HG03565 (cell line): Measurements from ENCODE around the gene TDRKH.

Experiments
- ATAC-seq: cut with Tn5 transposase; IDR thresholded peaks from one replicate; pipeline ENCODE4 v1.9.1; 2021; ENCODE audit warnings: mild to moderate bottlenecking, moderate library complexity; ENCODE audit not compliant: unreplicated experiment

TDRKH gene

DNA sequence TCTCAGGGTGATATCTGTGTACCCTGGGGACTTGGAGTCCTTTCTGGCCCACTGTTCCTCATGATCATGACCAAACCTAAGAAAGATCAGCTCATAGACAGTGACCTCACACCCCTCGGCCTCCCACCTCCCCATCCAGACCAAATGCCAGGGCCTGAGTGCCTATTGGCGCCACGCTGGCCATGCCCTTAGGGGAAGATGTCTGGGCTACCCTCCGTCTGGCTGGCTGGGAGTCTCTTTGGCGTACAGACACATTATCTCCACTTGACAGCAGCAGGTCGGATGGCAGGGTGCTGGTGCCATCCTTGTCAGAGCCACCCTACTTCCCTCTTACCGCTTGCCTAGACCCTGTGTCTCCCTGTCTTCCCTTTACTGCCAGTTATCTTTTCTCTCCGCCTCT lies 32.9 kb upstream of the TDRKH start:
- ATAC-seq: no peak

DNA sequence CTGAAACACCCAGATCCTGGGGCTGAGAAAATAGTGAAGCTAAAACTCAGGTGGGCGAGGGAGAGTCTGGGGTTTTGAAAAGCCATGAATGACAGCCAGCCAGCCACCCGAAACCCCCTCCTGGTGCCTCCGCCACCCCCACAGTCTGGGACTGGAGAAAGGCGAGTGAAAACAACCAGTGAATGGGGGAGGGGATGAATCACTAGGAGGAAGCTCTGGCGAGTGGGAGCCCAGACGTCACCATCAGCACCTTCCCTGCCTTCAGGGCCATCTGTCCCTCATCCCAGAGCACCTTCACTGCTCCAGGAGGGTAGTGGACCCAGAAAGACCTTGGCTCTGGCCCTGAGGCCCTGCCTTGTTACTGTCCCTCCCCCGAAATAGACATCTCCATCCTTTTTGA lies 32.1 kb upstream of the TDRKH start:
- ATAC-seq: no peak

DNA sequence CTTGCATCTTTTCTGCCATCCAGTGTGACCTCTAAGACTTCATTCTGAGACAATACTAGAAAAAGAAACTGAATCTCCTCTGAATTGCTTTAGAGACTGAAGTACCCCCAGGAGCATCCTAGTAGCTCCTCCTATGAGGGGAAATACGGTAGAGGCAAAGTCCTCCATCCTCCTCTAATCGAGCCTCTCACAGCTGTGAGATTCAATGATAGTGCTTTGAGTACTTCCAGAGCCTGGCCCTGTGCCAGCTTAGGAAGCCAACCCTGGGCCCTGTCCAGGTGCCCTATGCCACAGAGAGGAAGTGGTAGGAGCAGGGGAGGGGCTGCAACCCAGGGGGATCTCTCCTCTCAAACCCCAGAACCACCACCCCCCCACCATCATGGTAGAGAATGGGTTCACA lies 30.6 kb upstream of the TDRKH start:
- no peak for ATAC-seq

DNA sequence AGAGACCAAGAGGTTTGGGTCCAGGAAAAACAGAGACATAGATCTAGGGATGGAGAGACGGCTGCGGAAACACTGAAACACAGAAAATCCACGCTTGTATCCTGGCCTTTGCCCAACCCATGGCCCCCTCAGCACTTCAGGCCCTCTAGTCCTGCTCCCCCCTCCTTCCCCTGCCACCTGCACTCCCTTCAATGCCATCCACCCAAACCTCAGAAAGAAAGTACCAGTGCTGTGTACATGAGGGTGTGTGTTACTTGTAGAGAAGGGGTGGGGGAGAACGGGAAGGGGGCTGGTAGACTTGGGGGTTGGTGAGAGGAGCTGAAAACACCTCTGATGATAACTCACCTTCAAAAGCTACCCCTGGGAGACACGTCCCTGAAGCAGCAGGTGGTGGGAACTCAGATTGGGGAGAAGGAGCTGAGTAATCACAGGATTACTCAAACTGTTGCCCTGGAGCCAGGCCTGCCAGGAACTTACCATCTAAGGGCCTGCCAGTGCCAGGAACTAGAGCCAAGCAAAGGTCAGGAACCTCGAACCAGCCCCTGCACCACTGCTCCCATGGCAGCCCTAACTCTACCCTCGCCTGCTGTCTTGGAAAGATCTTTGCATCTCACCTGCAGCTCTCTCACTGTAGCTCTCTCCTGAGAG lies 29.8 kb upstream of the TDRKH start:
- ATAC-seq: no peak

DNA sequence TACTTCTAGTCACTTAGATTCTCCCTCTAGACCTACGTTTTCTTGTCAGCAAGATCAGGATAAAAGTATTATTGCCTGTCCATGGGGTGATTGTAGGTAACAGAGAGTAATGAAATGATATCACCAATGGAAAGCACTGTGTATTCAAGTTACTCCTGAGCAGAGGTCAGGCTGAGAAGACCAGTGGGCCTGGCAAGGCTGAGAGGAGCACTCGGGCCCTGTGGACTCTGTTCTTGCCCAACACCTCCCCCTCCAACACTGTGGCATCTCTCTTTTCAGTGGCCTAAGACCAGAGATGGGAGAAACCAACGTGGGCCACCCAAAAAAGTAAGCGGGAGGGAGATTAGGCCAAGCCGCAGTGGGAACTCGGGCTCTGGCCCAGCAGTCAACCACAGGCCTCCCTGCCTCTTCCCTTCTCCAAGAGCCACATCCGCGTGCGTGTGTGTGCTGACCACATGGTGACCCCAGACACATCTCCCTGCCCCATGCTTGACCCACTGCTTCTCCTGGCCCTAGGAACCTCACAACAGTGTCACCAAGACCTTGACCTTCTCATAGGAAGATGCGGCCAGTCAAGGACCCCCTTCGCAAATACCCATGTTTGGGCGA lies 29.0 kb upstream of the TDRKH start:
- ATAC-seq: no peak

DNA sequence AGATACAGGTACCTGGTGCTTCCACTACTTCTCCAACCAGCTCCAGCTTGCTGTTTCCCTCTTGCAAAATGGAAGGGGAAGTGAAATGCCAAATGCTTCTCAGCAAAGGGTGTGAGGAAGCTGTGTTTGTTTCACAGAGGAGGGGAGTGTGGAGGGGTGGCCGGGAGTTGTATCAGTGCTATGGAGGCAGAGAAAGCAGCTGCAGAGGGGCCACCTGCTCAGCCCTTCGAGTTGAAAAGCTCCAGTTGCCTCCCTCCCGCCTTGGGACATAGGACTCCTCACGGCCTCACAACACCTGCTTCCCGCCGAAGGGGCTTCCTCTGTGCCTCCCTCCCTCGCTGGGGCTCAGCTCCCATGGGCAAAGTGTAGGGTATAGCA lies 27.0 kb upstream of the TDRKH start:
- ATAC-seq: no peak

DNA sequence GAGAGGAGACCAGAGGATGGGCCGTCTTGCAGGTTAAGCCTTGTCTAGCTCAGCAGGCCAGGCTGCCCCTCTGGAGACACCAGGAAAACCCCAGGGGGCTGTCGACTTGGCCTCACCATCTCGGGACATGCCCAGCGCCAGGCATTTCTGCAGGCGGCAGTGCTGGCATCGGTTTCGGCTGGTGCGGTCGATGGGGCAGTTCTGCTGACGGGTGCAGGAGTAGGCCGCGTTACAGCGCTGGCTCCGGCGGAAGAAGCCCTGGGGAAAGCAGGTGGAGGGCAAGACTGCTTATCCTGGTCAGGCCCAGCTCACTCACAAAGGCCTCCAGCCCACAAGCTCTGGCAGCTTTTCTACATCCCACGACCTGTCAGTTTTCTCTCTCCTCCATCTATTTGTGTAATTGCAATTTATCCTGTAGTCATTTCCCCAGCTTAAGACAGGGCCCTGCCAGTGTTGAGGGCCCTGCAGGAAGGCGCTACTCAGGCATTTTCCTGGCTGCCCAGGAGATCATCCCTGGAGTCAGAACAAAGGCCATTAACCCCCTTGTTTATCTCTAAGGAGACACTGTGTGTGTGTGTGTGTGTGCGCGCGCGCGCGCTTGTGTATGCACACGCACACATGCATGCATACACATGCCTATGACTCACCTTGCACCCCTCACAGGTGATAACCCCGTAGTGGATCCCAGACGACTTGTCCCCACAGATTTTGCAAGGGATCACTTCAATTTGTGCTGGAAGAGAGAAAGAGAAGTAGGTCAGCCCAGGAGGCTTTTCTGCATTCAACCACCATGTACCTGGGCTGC lies 26.4 kb upstream of the TDRKH start:
- ATAC-seq: no peak

DNA sequence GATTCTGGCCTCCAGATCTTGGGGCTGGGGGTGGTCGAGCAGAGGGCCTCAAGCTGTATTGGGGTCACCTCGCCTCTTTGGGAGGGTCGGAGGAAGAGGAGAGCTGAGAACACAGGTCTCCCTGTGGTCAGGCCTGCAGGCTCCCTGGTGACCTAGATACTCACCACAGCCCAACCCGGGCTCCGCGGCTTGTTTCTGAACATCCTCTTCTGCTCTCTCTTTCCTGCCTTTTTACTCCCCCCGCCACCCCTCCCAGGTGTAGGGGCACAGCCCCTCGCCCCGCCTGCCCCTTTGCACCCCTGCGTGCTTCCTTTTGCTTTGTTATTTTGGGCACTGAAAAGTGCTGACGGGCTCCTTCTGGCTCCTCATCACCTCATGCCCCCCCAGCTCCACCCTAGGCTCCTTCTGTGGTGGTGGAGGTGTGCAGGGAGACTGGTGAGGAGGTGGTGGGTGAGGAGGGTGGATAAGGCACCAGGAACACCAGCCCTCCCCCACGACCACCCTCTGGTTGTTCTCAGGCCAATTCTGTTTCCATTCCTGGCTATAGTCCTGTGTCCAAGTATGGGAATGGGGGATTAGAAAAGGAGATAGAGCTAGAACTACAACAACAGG lies 25.5 kb upstream of the TDRKH start:
- ATAC-seq: no peak

DNA sequence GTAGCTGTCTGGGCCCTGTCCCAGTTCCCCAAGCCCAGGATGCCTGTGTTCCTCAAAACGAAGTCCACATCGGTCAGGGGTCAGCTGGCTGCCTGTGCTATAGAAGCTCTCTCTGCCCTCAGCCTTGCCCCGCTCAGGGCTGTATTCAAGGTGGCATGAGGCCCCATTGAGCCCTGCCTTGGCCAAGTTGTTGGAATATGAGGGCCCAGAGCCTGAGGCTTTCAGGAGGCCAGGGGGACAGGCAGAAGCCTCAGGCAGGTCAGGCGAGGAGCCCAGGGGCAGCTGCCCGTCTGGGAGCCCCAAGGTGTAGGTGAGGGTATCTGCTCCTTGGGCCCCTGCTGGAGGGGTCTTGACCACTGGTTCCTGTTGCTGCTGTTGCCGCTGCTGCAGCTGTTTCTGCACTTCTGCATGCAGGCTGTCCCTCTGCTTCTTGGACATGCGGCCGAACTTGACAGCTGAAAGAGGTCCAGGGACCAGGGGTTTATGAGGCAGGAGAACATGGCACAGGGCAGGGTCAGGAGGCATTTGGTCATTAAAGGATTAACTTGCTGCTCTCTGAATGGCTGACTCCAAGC lies 24.8 kb upstream of the TDRKH start:
- ATAC-seq: no peak

DNA sequence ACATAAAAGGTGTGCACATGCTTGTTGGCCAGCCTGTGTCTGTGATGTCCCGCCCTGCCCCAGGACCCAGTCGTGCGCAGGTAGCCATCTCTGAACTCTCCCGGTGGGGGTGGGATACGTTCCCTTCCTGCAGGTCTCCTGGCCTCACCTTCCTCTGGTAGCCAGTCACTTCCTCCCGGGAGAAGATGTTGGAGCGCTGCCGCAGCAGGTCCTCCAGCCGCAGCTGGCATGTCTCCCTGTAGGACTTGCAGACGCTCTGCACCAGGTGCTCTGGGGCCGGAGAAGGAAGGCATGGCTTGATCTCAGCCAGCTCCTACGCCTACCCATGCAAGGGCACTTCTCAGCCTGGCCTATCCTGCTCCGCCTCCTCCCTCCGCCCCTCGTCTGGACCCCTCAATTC lies 24.1 kb upstream of the TDRKH start:
- ATAC-seq: no peak

DNA sequence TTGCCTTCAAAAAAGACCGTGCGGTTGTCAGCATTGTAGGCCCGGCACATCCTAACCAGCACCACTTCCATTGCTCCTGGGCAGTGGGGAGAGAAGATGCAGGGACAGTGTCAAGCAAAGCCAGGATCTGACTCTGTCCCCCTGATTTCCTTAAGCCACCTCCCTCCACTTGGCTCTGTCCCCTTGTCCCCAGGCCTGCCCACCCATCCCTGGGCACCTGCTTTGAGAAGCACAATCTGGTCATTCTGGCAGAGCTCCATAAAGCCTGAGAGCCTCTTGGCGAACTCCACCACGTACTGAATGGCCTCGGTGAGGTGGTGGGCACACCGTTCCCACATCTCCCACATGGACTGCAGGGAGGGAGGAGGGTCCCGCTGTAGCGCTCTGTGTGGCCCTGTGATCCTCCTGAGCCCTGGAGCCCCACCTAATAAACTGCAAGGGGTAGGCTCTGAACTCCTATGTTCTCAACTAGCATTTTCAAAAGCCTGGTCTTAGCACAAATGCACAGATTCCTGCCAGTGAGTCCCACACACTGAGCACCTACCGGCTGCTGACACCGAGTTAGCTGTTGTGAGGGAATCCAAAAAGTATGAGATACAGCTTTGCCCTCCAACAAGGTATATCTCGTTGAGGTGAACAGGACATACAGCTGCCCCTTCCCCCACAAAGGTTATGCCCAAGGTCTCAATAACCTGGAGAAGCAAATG lies 23.1 kb upstream of the TDRKH start:
- no peak for ATAC-seq

DNA sequence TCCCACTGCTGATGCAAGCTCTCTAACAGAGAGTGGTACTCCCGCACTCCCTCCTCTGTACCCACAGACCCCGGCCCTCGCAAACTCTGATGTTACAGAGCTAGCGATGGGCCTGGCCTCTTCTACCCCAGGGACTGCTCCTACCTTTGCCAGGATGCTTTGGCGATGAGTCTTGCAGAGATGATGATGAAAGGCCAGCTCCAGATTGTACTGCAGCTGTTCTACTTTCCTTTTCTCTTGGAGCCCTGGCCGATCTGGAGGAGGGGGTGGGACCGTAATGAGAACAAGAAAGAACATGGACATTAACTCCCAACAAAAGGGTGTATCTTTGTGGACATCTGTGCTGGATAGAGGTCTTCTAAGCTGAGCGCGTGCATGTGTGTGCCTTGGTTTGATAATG lies 20.9 kb upstream of the TDRKH start:
- no peak for ATAC-seq

DNA sequence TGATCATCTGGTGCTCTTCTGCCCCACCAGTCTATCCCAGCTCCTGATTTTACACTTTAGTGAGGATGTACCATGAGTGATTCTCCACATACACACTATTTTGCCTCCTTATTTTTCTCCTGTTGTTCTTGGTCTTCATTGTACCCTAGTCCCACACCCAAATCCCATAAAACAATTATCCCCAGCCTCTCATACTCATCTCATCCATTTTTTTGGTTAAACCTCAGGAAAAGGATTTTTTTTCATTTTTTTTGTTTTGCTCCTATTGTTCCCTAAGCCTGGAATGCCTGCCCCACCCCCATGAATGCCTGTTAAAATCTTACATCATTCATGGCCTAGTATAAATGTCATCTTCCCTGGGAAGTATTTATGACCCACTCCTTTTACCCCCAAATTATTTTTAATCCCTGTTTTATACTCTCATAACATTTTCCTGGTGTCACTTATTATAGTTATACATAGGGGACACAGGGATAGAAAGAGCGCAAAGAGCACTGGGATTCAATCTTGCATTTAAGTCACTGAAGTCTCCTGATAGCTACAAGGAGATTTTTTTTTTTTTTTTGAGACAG lies 19.8 kb upstream of the TDRKH start:
- ATAC-seq: no peak

DNA sequence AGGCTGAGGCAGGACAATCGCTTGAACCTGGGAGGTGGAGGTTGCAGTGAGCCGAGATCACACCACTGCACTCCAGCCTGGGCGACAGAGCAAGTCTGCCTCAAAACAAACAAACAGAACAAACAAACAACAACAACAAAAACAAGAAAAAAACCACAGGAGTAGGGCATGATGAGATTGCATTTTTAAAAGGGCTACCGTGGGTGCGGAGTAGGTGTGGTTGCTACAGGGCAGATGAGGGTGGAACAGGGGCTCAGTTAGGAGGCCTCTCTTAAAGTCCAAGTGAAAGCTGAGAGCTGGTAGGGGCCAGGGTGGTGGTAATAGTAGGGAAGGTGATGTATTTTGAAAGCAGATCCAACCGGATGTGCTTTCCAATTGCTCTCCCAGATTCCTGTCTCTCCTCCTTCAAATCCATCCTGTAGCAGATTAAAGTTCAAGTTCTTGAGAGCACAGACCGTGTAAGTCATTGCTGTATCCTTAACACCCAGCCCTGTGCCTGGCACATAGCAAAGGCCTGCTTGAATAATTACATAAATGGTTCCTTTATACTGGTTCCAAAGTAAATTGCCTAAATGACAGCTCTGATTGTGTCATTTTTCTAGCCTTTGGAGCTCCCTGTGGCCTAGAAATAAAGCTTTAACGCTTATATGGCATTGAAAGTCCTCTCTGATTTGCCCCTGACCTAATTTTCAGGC lies 19.1 kb upstream of the TDRKH start:
- ATAC-seq: no peak

DNA sequence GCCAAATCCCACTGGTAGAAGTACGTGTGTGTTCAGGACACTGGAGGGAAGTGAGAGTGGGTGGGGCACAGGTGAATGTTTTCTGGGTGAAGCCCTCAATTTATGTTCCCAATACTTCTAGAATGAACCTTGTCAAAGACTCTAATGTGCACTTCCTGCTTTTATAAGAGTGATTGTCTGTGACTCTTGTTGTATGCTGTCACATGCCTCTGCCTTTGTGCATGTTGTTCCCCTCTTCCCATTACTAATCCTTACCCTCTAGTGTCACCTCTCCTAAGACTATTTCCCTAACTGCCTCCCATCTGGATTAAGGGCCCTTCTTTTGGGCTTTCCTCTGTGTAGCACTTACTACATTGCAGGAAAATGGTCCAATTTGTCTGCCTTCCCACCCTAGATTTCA lies 17.5 kb upstream of the TDRKH start:
- no peak for ATAC-seq

DNA sequence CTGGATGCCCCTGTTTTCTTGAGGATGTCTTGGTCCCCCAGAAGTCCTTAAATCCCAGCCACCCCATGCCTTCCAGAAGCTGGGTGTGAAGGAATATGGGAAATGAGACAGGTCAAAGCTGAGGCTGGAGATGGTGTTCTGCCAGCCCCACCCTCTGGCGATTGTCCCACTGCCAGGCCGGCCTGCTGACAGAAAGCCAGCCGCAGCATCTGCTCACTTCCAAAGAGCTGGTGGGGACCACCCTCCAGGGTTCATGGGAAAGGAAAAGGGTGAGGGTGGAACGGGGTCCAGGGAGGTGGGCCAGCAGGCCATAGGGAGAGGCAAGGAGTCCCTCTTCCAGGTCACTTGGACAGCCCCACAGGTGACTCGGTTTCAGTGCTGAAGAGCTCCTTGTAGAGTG lies 16.8 kb upstream of the TDRKH start:
- ATAC-seq: no peak

DNA sequence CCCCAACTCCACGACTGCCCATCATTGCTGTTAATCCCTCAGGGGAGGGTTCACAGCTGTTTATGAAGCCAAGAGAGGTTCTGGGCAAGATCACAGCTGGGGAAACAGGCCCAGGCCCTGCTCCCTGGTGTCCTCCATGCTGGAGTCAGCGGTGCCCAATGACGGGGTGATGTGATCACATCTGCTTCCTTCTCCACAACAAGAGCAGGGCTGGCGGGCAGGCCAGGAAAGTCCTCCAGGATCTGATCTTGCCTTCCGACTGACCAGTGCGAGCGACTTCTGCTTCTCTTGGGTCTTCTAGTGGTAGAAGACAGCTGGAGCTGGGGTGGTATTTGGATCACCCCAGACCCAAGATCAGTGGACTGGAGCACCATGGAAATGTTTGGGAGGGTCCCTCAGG lies 15.9 kb upstream of the TDRKH start:
- no peak for ATAC-seq

DNA sequence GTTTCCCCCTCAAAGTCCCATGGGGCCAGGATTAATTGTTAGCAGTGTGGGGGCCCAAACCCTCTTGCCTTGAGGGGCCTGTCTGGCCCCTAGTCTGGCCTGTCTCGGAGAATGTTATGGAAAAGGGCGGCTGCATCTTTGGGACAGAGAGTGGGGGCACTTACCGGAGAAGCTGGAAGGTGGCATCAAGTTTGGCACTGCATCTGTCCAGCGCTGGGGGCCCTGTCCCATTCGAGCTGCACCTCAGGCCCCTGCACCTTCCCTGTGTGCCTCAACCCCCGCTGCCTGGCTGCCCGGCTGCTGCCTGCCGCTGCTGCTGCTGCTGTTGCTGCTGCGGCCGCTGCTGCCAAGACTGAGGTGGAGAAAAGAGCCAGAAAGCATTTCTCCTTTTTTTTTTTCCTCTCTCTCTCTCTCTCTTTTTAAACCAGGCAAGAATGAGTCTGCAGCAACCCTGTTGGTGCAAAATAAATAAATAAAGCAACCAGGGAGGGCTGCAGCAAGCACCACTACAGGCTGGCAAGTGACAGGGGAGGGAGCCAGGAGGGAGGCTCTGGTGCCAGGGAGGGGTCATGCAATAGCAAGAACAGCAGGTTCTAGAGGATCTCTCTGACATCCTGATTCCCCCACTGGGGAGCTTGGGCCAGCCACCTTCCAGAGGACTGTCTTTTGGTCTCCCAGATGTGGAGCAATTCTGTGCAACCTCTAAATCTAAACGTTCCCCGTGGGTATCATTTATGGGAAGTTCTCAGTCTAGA lies 14.9 kb upstream of the TDRKH start, which contains the start of gene LINGO4:
Gene LINGO4 (minus strand): TSS at position 354 of the 755 bp plus-strand sequence. CDS start 2,715 bp downstream, outside the sequence.
- no peak for ATAC-seq

DNA sequence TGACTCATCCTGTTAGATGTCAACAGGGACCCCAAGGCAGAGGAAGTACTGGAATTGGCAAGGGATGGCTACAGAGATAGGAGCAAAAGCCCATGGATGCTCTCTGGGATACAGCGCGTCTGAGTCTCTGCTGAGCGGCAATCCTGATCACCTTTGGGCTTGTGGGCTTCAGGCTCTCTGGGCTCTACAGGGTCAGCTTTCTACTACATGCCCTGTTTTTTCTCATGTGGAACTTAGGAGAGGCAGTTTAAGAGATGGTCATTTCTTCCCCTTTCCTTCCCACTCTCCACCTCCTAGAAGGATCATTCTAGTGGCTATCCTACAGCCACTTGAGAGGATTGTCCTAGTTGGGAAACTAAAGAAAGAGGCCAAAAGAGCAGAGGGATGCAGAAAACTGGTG lies 13.6 kb upstream of the TDRKH start:
- ATAC-seq: no peak
